GM19351 (cell line): ENCODE data around the gene ATRNL1.
A peak's percentile ranks its signal among the peaks of the same experiment; 100 is the strongest.

Experiments
- ATAC-seq: cut with Tn5 transposase; IDR thresholded peaks from one replicate; pipeline ENCODE4 v1.9.1; 2021; ENCODE audit warnings: mild to moderate bottlenecking, moderate library complexity; ENCODE audit not compliant: unreplicated experiment

The ATRNL1 gene

GRCh38 chr10:115867305-115867704, 774.1 kb downstream of the ATRNL1 start:
- ATAC-seq, result no peak

- no peak for ATAC-seq
These were observed 778.7 kb downstream of the ATRNL1 start for GRCh38 chr10:115871855-115872254.

DNA sequence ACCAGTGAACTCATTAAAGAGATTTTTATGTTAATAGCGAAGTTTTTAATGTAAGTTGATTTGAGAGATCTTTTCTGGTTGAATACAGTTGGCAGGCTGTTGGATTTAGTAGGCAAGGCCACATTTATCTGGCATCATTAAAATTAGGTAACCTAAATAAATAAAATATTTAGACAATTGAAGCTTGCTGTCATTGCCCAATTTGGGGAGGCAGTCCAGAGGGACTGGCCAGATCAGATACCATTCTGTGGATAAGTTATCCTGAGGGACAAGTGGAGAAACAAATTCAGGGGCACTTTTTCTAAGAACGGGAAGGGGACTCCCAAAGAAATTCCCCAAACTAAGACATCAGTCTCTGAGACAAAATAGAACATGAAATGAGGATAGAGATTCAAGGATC, 782.0 kb downstream of the ATRNL1 start:
- no peak for ATAC-seq

GRCh38 chr10:115879372-115880089, 786.4 kb downstream of the ATRNL1 start:
- ATAC-seq, result peak; percentile 95

DNA sequence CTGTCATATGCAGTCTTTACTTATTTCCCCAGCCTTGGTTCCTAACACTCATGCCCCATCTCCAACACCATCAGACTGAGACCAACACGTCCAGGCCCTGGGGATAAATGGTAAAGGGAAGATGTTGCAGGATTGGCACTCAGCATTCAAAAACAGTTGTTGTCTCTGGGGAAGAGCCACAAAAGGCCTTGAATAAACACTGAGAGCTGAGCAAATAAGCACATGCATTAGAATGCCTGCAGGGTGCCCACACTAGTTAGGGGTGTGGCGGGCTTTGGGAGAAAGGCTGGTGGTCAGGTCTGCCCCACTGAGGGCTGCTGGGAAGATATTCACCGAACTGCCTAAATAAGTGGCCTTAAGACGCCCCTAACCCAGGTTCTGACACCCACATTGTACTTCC, 788.9 kb downstream of the ATRNL1 start:
- no peak for ATAC-seq

GRCh38 chr10:115883372-115883771, 790.2 kb downstream of the ATRNL1 start:
- no peak for ATAC-seq

DNA sequence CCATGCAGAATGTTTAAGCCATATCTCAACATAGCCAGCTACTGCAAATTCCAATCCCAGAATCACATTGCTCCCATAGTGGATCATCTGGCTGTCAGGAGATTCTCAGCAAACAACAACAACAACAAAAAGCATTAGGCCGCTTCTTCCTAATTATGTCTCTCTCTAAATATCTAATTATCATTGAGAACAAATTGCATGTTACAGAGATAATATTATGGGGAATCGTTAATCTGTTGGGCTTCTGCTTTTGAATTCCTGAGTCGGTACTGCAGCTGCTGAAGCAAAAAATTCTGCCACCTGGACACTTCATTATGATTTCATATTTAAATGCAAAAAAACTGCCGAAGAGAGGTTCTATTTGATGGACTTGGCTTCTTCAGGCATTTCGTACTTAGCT, 791.2 kb downstream of the ATRNL1 start:
- ATAC-seq, result no peak

GRCh38 chr10:115895166-115895565, 802.0 kb downstream of the ATRNL1 start:
- ATAC-seq, result no peak

GRCh38 chr10:115898242-115898641, 805.1 kb downstream of the ATRNL1 start:
- ATAC-seq, result no peak

- ATAC-seq, result no peak
These were observed 809.4 kb downstream of the ATRNL1 start for GRCh38 chr10:115902596-115902995.

GRCh38 chr10:115903207-115903606, 810.0 kb downstream of the ATRNL1 start:
- ATAC-seq, result no peak

- ATAC-seq, result no peak
These were observed 810.7 kb downstream of the ATRNL1 start for GRCh38 chr10:115903845-115904244.

DNA sequence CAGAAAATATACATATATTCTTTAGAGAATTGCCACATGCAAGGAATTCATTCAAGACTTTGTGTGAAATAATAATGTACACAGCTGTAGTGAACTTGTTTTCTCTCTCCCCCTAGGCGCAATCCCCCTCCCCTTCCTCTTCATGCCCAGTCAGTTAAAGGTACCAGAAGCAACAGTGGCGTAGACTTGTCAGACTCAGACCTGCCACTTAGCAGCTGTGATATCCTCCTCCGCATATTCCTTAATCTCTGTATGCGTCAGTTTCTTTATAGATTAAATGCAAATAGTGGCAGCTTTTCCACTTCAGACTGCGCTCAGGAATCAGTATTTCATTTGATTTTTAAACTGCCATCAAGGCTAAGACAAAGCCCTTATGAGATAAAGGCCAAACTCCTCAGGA, 815.9 kb downstream of the ATRNL1 start:
- no peak for ATAC-seq

DNA sequence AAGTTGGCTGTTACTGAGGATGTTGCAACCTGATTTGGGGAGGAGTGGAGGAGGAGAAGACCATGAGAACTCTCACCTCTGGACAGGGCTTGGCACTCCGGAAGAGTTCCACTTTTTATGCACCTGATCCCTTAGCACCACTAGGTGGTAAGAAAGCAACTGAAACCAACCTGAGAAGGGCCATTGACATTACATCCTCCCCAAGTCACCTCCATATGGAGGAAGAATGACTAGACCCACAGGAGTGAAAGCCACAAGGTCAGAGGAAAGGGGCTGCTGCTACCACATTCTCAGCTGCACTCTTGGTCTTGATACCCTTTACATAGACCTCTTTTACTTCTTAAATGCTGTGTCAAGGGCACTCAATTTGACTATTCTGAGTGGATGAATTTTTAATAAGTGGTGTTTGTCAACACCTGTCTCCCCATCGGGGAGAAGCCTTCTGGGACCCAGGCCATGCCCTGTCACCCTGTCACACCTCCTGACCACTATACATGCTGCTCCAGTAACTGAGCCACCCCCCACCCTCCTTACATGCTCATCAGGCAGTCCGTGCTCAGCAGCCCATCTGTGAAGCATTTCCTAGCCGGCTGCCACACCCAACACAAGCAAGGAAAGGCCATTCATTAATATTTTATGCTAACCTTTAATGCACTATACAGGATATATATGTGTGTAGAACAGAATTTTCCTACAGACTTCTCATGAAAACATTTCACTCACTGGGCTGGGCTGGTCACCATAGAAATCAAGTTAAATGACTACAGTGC, 817.0 kb downstream of the ATRNL1 start:
- no peak for ATAC-seq

DNA sequence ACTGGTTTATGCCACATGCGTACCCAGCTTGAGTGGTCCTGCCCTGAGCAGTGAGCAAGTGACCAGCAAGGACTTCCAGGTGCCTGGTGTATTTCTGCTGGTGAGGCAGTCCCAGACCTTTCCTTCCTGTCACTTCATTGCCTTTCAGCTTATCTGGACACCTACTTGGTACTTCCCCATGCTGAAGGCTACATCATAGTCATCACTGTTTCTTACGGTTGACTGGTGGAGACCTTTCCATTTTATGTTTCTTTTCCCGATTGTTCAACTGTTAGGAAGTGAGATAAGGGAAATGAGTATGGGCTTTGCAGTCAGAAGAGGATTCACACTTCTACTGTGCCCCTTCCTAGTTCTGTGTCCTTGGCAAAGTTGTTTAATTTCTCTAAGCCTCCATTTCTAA, 821.3 kb downstream of the ATRNL1 start:
- ATAC-seq, result no peak

GRCh38 chr10:115915429-115915828, 822.3 kb downstream of the ATRNL1 start:
- ATAC-seq, result no peak

DNA sequence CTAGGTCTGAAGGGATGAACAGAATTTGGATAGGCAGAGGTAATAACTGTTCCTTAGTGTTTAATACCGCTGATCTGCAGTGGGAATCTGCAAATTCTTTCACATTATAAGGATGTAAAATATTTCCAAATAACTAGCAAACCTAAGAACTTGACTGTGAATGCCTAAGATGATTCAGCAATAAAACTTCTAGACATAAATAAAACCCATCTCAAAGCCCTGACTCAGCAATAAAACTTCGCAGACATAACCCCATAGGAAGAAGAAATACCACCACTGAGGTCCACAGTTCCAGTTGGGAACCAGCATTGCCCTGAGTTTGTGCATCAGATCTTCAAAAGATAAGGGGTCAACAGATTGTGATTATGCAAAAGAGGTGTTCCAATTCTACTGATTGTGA, 825.6 kb downstream of the ATRNL1 start:
- ATAC-seq, result no peak

- no peak for ATAC-seq
These were observed 828.6 kb downstream of the ATRNL1 start for GRCh38 chr10:115921795-115922194.

DNA sequence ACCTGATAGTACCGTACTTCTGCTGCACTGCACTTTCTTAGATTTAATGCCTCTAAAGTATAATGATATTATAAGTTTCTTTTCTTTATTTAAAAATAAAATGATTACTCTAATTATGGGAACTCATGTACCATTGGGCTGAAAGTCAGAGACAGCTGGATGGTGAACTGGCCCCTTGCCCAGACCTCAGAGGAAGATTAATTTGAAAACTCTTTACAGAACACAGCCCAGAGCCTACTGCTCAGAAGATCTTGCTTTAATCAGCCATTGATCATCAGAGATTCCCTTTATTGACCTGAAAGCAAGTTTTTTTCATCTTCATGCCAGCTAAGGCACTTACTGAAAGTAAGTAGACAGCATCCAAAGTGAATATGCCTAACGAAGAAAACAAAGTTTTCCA, 838.1 kb downstream of the ATRNL1 start:
- no peak for ATAC-seq

GRCh38 chr10:115932099-115932498, 838.9 kb downstream of the ATRNL1 start:
- ATAC-seq, result no peak

DNA sequence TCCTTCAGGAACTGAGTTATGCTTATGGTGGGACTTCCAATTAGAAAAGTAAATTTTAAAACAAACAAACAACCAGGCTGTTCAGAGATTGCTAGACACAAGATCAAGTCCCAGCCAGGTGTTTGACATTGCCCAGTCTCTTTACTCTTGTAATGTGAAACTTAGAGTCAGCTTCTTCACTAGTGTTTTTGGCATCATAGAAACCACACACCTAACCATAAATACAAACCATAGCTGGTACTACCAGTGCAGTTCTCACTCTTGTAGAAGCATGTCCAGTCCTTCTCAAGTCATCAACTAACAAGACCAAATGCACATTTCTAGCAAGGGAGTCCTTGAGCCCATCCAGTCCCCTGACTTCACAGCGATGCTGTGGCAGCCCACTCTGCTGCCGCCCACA, 839.9 kb downstream of the ATRNL1 start:
- ATAC-seq, result no peak

DNA sequence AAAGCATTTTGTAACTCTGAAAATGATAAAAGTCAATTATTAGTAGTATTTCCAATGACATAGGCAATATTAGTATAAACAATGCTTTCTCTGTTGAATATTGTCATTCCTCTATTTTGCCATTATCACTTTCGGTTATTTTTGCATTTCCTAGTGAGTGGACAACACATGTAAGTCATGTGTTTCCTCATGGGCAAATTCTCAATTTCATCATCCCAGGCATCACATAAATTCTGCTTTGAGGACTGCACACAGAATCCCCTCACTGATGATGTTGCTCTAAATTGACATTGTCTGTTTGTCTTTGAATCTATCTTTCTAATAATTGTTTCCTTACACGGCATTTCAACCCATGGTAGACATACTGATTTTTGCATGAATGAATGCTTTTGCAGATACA, 842.6 kb downstream of the ATRNL1 start:
- no peak for ATAC-seq
